ENCODE results near the gene CREB3. TPM values are rescaled to one million over a fixed set of nuclear protein-coding genes. Genes with fewer than 3 reads are reported as not detected.

CREB3 gene
- total and polyA plus RNA-seq, 2 of the 4 experiments (the other 2 are of a cell fraction), result 60.7 to 106 TPM

- ChIA-PET CTCF (interaction anchor here (0.6 to 1.8 kb wide), 5 partner anchors 9 to 80 kb away, joined by 3 to 6 read pairs (median 3); no protein-coding TSS in a partner anchor), POLR2A (ENCODE audit: unreplicated experiment) (interaction anchor here (0.8 to 2.8 kb wide), 6 partner anchors 10 to 43 kb away, joined by 3 to 23 read pairs (median 3); partner anchors contain the start of gene TPM2)
- WGBS, 2 experiments (ENCODE audit: extremely low coverage in 2 of 2, insufficient read length in 1 of 2), result no CpG with 5 or more reads among the region's 3 CpGs
- peaks cover 44% of the 10 kb centered on the region for H4K20me1 ChIP-seq (ENCODE audit: insufficient read depth, low read length)
- peak overlapping the region; percentile 98 for H3K18ac ChIP-seq (ENCODE audit: low read depth, low read length)
- intact Hi-C loops (cut with micrococcal nuclease), result loop anchor here (1.0 kb wide), 1 partner anchor 32 kb away; no protein-coding TSS in a partner anchor
- H2BK15ac ChIP-seq (ENCODE audit: low read depth, low read length), result peak overlapping the region; percentile 97
- H3K14ac ChIP-seq (replicated peaks; ENCODE audit: low read depth, low read length), result peak overlapping the region; percentile 99
- TF ChIP-seq CTCF (conservative IDR thresholded peaks at IDR 0.05; ENCODE audit: low read depth, low read length) (peak; percentile 36), FOS (IDR thresholded peaks at IDR 0.05; ENCODE audit: low read depth, low read length) (no peak), SMC3 (IDR thresholded peaks at IDR 0.05; ENCODE audit: low read depth, low read length) (no peak; the same call in 1 of the 2 replicates), BHLHE40 (IDR thresholded peaks at IDR 0.05; ENCODE audit: low read depth, low read length) (no peak), CHD1 (IDR thresholded peaks at IDR 0.05; ENCODE audit: low read depth, low read length) (no peak), RAD21 (IDR thresholded peaks at IDR 0.05; ENCODE audit: low read length) (peak; percentile 13; the same call in 1 of the 2 replicates), MAZ (IDR thresholded peaks at IDR 0.05; ENCODE audit: borderline replicate concordance, low read depth, low read length) (no peak), RCOR1 (IDR thresholded peaks at IDR 0.05; ENCODE audit: insufficient replicate concordance, low read length) (no peak), CEBPB (IDR thresholded peaks at IDR 0.05; ENCODE audit: low read depth, low read length) (no peak), ELK1 (IDR thresholded peaks at IDR 0.05; ENCODE audit: borderline replicate concordance, low read depth, low read length) (no peak), RFX5 (IDR thresholded peaks at IDR 0.05; ENCODE audit: low read depth, low read length) (peak; percentile 98), USF2 (IDR thresholded peaks at IDR 0.05; ENCODE audit: low read depth, low read length) (no peak), MXI1 (IDR thresholded peaks at IDR 0.05; ENCODE audit: borderline replicate concordance, low read depth, low read length) (no peak), MAFK (IDR thresholded peaks at IDR 0.05; ENCODE audit: low read depth, low read length) (no peak)
- H3K36me3 ChIP-seq (ENCODE audit: control insufficient read depth, insufficient read depth, low read length), result peaks cover 36% of the 10 kb centered on the region
- H3K9me3 ChIP-seq (ENCODE audit: control insufficient read depth, insufficient read depth, low read length), result no peaks in the 10 kb centered on the region
- H4K8ac ChIP-seq (ENCODE audit: low read depth in 2 of 2, low read length in 2 of 2), result peak overlapping the region; percentile 92 to 99
- ATAC-seq (ENCODE audit: low read depth) (peak; percentile 8), DNase-seq (peak; percentile 51)
- H3K27ac ChIP-seq (ENCODE audit: insufficient read depth, low read length), result peak overlapping the region; percentile 90
- H3K27me3 ChIP-seq (ENCODE audit: control insufficient read depth, insufficient read depth, low read length), result no peaks in the 10 kb centered on the region
- peak overlapping the region; percentile 96 for H2BK5ac ChIP-seq (ENCODE audit: low read depth, low read length, poor library complexity, severe bottlenecking)
- dilution Hi-C loops (cut with HindIII; ENCODE audit: low sequenced_read_pairs, unreplicated experiment), result no loop called here
- in situ Hi-C loops (cut with MboI; ENCODE audit: low sequenced_read_pairs), result no loop called here
- H3K4me1 ChIP-seq (ENCODE audit: control insufficient read depth, insufficient read depth, low read length), result peaks cover 25% of the 10 kb centered on the region
- peaks cover 27 to 79% of the 10 kb centered on the region in 2 experiments for H3K79me1 ChIP-seq (ENCODE audit: low read depth in 1 of 2, low read length in 2 of 2)
- peak overlapping the region; percentile 93 for H2AK9ac ChIP-seq (replicated peaks; ENCODE audit: low read depth, low read length, poor library complexity)
- H3K9me1 ChIP-seq (ENCODE audit: insufficient read depth, low read length), result peaks cover 7% of the 10 kb centered on the region; the same call in 1 of the 2 replicates
- no peak overlapping the region for H3K4me3 ChIP-seq (ENCODE audit: insufficient read depth, low read depth, low read length)
- peak overlapping the region; percentile 90 for H3K9ac ChIP-seq (ENCODE audit: low read depth, low read length)
- peak overlapping the region; percentile 91 for H3K4me2 ChIP-seq (ENCODE audit: low read depth, low read length)
- peak overlapping the region; percentile 99 for H3K23ac ChIP-seq (ENCODE audit: low read depth, low read length)
- H2BK120ac ChIP-seq (ENCODE audit: low read depth, low read length), result peak overlapping the region; percentile 98
- peak overlapping the region; percentile 99 for H2BK20ac ChIP-seq (ENCODE audit: low read depth, low read length)
- H4K5ac ChIP-seq (ENCODE audit: low read depth, low read length), result peak overlapping the region; percentile 99
- peak overlapping the region; percentile 98 for H2AK5ac ChIP-seq (ENCODE audit: low read depth, low read length)
- H2AFZ ChIP-seq (replicated peaks; ENCODE audit: low read length, poor library complexity), result no peak overlapping the region
- H4K91ac ChIP-seq (ENCODE audit: insufficient read depth, low read depth, low read length), result peak overlapping the region; percentile 100
- H3K4ac ChIP-seq (ENCODE audit: low read depth, low read length), result peak overlapping the region; percentile 99
- peak overlapping the region; percentile 97 for H3K56ac ChIP-seq (ENCODE audit: extremely low read depth, insufficient read depth, low read length)
- no TSS peak for BruUV-seq (replicated peaks)
These were observed 5.5 kb upstream of the CREB3 start for GRCh38 chr9:35726931-35727330.

Data from IMR-90 (cell line).